HFFc6 (cell line): ENCODE data around the gene TBXAS1. TPM values are rescaled to one million over a fixed set of nuclear protein-coding genes. Genes with fewer than 3 reads are reported as not detected.

ENCODE experiments used
- DNase-seq: peaks from one replicate; pipeline ENCODE4 v3.0.0-alpha.2; 2018
- H3K27ac Mint-ChIP-seq: 2 replicates; pipeline ENCODE4 v1.8.0; 2020; ENCODE audit warnings: mild to moderate bottlenecking, mixed read lengths
- H3K27me3 Mint-ChIP-seq: 2 replicates; pipeline ENCODE4 v1.8.0; 2021; ENCODE audit warnings: mild to moderate bottlenecking, moderate library complexity, mixed read lengths; ENCODE audit not compliant: insufficient read depth
- H3K36me3 Mint-ChIP-seq: 2 replicates; pipeline ENCODE4 v1.8.0; 2021; ENCODE audit warnings: low read depth, mixed read lengths
- H3K4me1 Mint-ChIP-seq: 2 replicates; pipeline ENCODE4 v1.8.0; 2020; ENCODE audit warnings: low read depth, mixed read lengths
- H3K4me3 Mint-ChIP-seq: 2 replicates; pipeline ENCODE4 v1.8.0; 2020; ENCODE audit warnings: mild to moderate bottlenecking, moderate library complexity, mixed read lengths
- H3K9me3 Mint-ChIP-seq: 2 replicates; pipeline ENCODE4 v1.8.0; 2020; ENCODE audit warnings: mild to moderate bottlenecking, mixed read lengths
- CTCF ChIP-seq: fragments of 200-600 bp; sonication (generic); IDR thresholded peaks from 2 replicates; pipeline ENCODE4 v1.5.0; 2021; ENCODE audit warnings: antibody characterized with exemption, mild to moderate bottlenecking
- total RNA-seq, 6 experiments: library from RNA; stranded (reverse); fragmentation: NEBNext Ultra II Directional; extraction: Animal tissue kit (Norgen Biotek cat#: 25700); gene quantifications; 2 replicates in 1 of 6; 3 replicates in 5 of 6; pipeline ENCODE4 v1.2.3, GENCODE V29; 2021

The TBXAS1 gene
- total RNA-seq, 6 experiments from 2014 or later = 0.47 to 1.8 (median 1.0) TPM

GRCh38 chr7:140017543-140017942 lies 188.5 kb downstream of the TBXAS1 start:
- Mint-ChIP-seq H3K27me3 (peaks cover 18% of the 10 kb centered on the region), H3K27ac (no peak overlapping the region), H3K4me3 (no peak overlapping the region), H3K9me3 (no peaks in the 10 kb centered on the region), H3K36me3 (no peaks in the 10 kb centered on the region), H3K4me1 (peaks cover 4% of the 10 kb centered on the region)
- DNase-seq = no peak
- TF ChIP-seq CTCF = no peak

- Mint-ChIP-seq H3K27ac (no peak overlapping the region), H3K9me3 (no peaks in the 10 kb centered on the region), H3K27me3 (peaks cover 17% of the 10 kb centered on the region), H3K4me3 (no peak overlapping the region), H3K4me1 (peaks cover 8% of the 10 kb centered on the region), H3K36me3 (no peaks in the 10 kb centered on the region)
- no peak for DNase-seq
- TF ChIP-seq CTCF = no peak
Measured at GRCh38 chr7:140018125-140019043, 189.3 kb downstream of the TBXAS1 start.

GRCh38 chr7:140019172-140019571 lies 190.1 kb downstream of the TBXAS1 start:
- TF ChIP-seq CTCF = no peak
- Mint-ChIP-seq H3K4me1 (peaks cover 8% of the 10 kb centered on the region), H3K27ac (no peak overlapping the region), H3K27me3 (peaks cover 9% of the 10 kb centered on the region), H3K9me3 (no peaks in the 10 kb centered on the region), H3K36me3 (peaks cover 3% of the 10 kb centered on the region; the same call in 1 of the 2 replicates), H3K4me3 (no peak overlapping the region)
- no peak for DNase-seq

GRCh38 chr7:140019606-140020005 lies 190.5 kb downstream of the TBXAS1 start:
- Mint-ChIP-seq H3K4me3 (no peak overlapping the region), H3K27me3 (peaks cover 5% of the 10 kb centered on the region), H3K4me1 (peaks cover 8% of the 10 kb centered on the region), H3K36me3 (peaks cover 6% of the 10 kb centered on the region; the same call in 1 of the 2 replicates), H3K27ac (no peak overlapping the region), H3K9me3 (no peaks in the 10 kb centered on the region)
- no peak for DNase-seq
- TF ChIP-seq CTCF = no peak

GRCh38 chr7:140021603-140022002 lies 192.5 kb downstream of the TBXAS1 start:
- Mint-ChIP-seq H3K4me1 (peaks cover 8% of the 10 kb centered on the region), H3K9me3 (no peaks in the 10 kb centered on the region), H3K27ac (no peak overlapping the region), H3K4me3 (no peak overlapping the region), H3K27me3 (no peaks in the 10 kb centered on the region; the same call in none of the 2 replicates), H3K36me3 (peaks cover 6% of the 10 kb centered on the region; the same call in 1 of the 2 replicates)
- TF ChIP-seq CTCF = no peak
- DNase-seq = no peak
